Ovary (tissue), 9 donors: ENCODE results near the gene SNX18. TPM values are rescaled to one million over a fixed set of nuclear protein-coding genes. Genes with fewer than 3 reads are reported as not detected.

Experiments used
- DNase-seq, 5 donors: peaks; one replicate each; pipeline ENCODE4 v3.0.0-alpha.2; 2019 to 2020
- H3K27ac ChIP-seq, 2 donors: fragments of 200-600 bp; one replicate each; pipeline versions ENCODE4 v1.5.1 to v1.8.0; 2019 to 2022
- H3K27me3 ChIP-seq: fragments of 200-600 bp; one replicate; pipeline ENCODE4 v1.8.0; 2022
- H3K36me3 ChIP-seq: fragments of 200-600 bp; sonication (generic); one replicate; pipeline ENCODE4 v1.5.1; 2019
- H3K4me1 ChIP-seq: one replicate; pipeline ENCODE4 v1.8.1; 2013; ENCODE audit warnings: mild to moderate bottlenecking, moderate library complexity; ENCODE audit not compliant: insufficient read depth
- H3K4me3 ChIP-seq: fragments of 200-600 bp; sonication (generic); one replicate; pipeline ENCODE4 v1.5.1; 2017
- H3K9me3 ChIP-seq, 2 donors: fragments of 200-600 bp in 1 of 2; sonication (generic) in 1 of 2; one replicate each; pipeline versions ENCODE4 v1.5.1 to v1.8.1; 2013 to 2019; ENCODE audit warnings: mild to moderate bottlenecking in 1 of 2, moderate library complexity in 1 of 2
- EP300 ChIP-seq: sonication (generic); formaldehyde crosslinking; IDR thresholded peaks from one replicate; pipeline ENCODE4 v1.6.1; 2017; ENCODE audit warnings: antibody characterized with exemption
- POLR2A ChIP-seq: fragments of 450-650 bp; IDR thresholded peaks from one replicate; pipeline ENCODE4 v1.6.1; 2017; ENCODE audit warnings: antibody characterized with exemption, mild to moderate bottlenecking, moderate library complexity
- WGBS, 3 donors: extraction: QIAGEN DNeasy Blood & Tissue Kit in 1 of 3; methylation state at CpG; one replicate each; pipeline versions ENCODE4 v1.1.5 to v1.1.7; 2013 to 2017; 5-methylcytosine and 5-hydroxymethylcytosine counted together
- intact Hi-C, 4 donors: fragments of 100-400 bp; cut with DNase I; formaldehyde crosslinking; loops; one replicate each; pipeline versions ENCODE4 v1.11.0 to v1.15.1; 2022 to 2023
- polyA plus RNA-seq, 2 donors: library from polyadenylated mRNA; stranded (reverse); fragments of 200-250 nt in 1 of 2; fragments of 350-450 nt in 1 of 2; fragmentation: Illumina TruSeq in 1 of 2; extraction: RNeasy Lipid Tissue Mini Kit (QIAGEN cat#74804) in 1 of 2; gene quantifications; one replicate each; pipeline ENCODE4 v1.2.3, GENCODE V29; 2013 to 2014
- total RNA-seq, 7 donors: library from RNA; depleted of rRNA in 2 of 7; stranded (reverse); fragments of >200 nt in 2 of 7; fragmentation: NEBNext Ultra II Directional in 3 of 7; extraction: Animal tissue kit (Norgen Biotek cat#: 25700) in 3 of 7; gene quantifications; one replicate each; pipeline versions ENCODE4 v1.1.0 to v1.2.4, GENCODE V29; 2016 to 2023
- TF ChIP-seq, protein P1 (sequence below), 3 donors: fragments of 450-650 bp in 2 of 3; fragments of 200-600 bp in 1 of 3; IDR thresholded peaks; one replicate each; pipeline versions ENCODE4 v1.5.1 to v1.8.0; 2016 to 2022; ENCODE audit warnings: antibody characterized with exemption in 3 of 3, mild to moderate bottlenecking in 1 of 3
- donor health status: DM: no; HTN: no; CAD: no; lungs with moderate emphysema.
- donor health status: DM: no; HTN: no; CAD: no.
- donor health status: Bipolar disorder and iron deficiency.
- donor health status: DM: yes; HTN: yes; CAD: no.
- donor health status: DM: no; HTN: no; CAD: no.
- donor health status: DM: yes; HTN: yes; CAD: no.

Gene SNX18
- total and polyA plus RNA-seq, 9 donors, result 29.6 to 62.4 (median 45.0) TPM

DNA sequence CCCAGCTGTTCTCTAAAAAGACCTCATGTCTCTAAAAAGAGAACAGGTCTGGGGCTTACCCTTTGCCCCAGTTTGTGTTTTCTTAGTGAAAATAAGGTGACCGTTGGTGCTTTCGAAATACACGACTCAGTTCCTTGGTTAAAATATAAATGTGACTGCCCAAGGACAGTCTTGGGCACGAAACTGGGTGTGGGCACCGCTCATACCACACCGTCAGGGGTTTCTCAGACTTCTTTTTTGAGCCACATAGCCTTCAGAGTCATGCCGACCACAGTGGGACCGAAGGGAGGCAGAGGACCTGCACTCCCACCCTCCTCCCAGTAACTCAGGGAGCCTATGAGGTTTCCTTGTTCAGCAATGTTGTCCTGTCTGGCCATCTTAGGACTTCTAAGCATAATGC lies 6.5 kb downstream of the SNX18 start:
- Histone ChIP-seq H3K4me1 (peaks cover 28% of the 10 kb centered on the region), H3K9me3 (no peaks in the 10 kb centered on the region), H3K4me3 (peak overlapping the region; percentile 6), H3K27me3 (no peaks in the 10 kb centered on the region), H3K27ac (peak overlapping the region in 1 of 2 donors; percentile 69), H3K36me3 (no peaks in the 10 kb centered on the region)
- WGBS, 3 donors, result 28 to 56% (median 38%) methylated on average over 8 of the region's 8 CpGs
- TF ChIP-seq, protein P1, sequence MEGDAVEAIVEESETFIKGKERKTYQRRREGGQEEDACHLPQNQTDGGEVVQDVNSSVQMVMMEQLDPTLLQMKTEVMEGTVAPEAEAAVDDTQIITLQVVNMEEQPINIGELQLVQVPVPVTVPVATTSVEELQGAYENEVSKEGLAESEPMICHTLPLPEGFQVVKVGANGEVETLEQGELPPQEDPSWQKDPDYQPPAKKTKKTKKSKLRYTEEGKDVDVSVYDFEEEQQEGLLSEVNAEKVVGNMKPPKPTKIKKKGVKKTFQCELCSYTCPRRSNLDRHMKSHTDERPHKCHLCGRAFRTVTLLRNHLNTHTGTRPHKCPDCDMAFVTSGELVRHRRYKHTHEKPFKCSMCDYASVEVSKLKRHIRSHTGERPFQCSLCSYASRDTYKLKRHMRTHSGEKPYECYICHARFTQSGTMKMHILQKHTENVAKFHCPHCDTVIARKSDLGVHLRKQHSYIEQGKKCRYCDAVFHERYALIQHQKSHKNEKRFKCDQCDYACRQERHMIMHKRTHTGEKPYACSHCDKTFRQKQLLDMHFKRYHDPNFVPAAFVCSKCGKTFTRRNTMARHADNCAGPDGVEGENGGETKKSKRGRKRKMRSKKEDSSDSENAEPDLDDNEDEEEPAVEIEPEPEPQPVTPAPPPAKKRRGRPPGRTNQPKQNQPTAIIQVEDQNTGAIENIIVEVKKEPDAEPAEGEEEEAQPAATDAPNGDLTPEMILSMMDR (IDR thresholded peaks at IDR 0.05), result no peak
- TF ChIP-seq EP300 (no peak), POLR2A (no peak)
- no peak for DNase-seq
- intact Hi-C loops, result loop anchor here in 3 of 4 donors (10.0 kb wide), 2 partner anchors 111 to 121 kb away; no protein-coding TSS in a partner anchor

DNA sequence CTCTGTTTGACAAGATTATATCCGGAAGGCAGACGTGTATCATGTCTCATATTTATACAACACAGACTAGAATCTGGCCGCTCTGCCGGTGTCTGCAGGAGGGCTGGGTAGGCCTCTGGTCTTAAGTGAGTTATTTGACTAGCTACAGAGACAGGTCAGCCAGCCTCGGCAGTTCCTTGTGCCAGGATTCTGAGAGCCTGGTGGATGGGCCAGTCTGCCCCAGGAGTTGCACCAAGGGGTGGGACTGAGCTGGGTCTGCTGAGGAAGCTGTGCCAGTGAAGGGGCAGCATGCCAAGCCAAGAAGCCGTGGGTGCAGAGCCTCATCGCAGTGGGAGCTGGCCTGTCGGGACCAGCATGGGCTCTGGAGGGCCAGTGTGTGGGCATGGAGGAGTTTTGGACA lies 7.1 kb downstream of the SNX18 start:
- Histone ChIP-seq H3K36me3 (no peaks in the 10 kb centered on the region), H3K4me3 (peak overlapping the region; percentile 6), H3K27me3 (no peaks in the 10 kb centered on the region), H3K27ac (peak overlapping the region; percentile 44 to 69), H3K9me3 (no peaks in the 10 kb centered on the region), H3K4me1 (peaks cover 29% of the 10 kb centered on the region)
- no peak for TF ChIP-seq EP300
- TF ChIP-seq, protein P1 (IDR thresholded peaks at IDR 0.05), result no peak
- no peak for TF ChIP-seq POLR2A
- intact Hi-C loops, result loop anchor here in 3 of 4 donors (5.0 to 10.0 kb wide), 3 partner anchors 110 to 1883 kb away; no protein-coding TSS in a partner anchor
- peak; percentile 33 to 65 (median 57) for DNase-seq
- 10 to 56% (median 11%) methylated on average over 8 of the region's 8 CpGs for WGBS, 3 donors

GRCh38 chr5:54525261-54525660 lies 7.7 kb downstream of the SNX18 start:
- TF ChIP-seq EP300 (no peak), POLR2A (no peak)
- TF ChIP-seq, protein P1 (IDR thresholded peaks at IDR 0.05), result no peak
- peaks cover 31% of the 10 kb centered on the region for H3K4me1 ChIP-seq
- intact Hi-C loops, result loop anchor here in 3 of 4 donors (5.0 to 10.0 kb wide), 3 partner anchors 110 to 1882 kb away; no protein-coding TSS in a partner anchor

DNA sequence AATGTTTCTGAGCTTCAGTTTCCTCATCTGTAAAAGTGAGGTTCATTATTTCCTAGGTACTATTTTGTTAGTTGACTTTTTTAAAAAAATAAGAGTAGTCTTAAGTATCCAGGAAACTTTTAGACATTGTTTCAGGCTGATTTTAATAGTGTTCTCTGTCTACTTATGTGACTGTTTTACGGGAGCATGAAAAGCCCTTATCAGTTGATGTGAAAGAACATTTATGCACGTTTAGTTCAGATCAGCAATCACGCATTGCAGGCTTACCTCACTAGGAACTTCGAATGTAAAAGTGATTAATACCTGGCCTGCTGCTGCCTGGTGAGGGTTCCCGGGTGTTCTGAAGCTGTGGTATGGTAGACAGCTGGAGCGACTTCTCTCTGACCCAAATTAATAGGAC lies 8.1 kb downstream of the SNX18 start:
- intact Hi-C loops, result loop anchor here in 3 of 4 donors (5.0 to 10.0 kb wide), 3 partner anchors 109 to 1882 kb away; no protein-coding TSS in a partner anchor
- H3K9me3 ChIP-seq, result no peaks in the 10 kb centered on the region
- H3K27ac ChIP-seq, result no peak overlapping the region
- H3K36me3 ChIP-seq, result no peaks in the 10 kb centered on the region
- no peak overlapping the region for H3K4me3 ChIP-seq
- 65 to 74% (median 66%) methylated on average over 6 of the region's 6 CpGs for WGBS, 3 donors
- TF ChIP-seq, protein P1 (IDR thresholded peaks at IDR 0.05), result no peak
- TF ChIP-seq EP300 (no peak), POLR2A (no peak)
- no peak for DNase-seq
- no peaks in the 10 kb centered on the region for H3K27me3 ChIP-seq
- peaks cover 31% of the 10 kb centered on the region for H3K4me1 ChIP-seq

More at GRCh38 chr5:54525261-54525660, 7.7 kb downstream of the SNX18 start:
- Histone ChIP-seq H3K4me3 (no peak overlapping the region), H3K36me3 (no peaks in the 10 kb centered on the region), H3K9me3 (no peaks in the 10 kb centered on the region), H3K27me3 (no peaks in the 10 kb centered on the region), H3K27ac (no peak overlapping the region)
- no peak for DNase-seq
- 55 to 75% (median 67%) methylated on average over 4 of the region's 4 CpGs for WGBS, 3 donors
